Measurements from ENCODE around the gene ENAH. TPM values are rescaled to one million over a fixed set of nuclear protein-coding genes. Genes with fewer than 3 reads are reported as not detected.

Gene ENAH
- polyA plus RNA-seq, 1 donor (not counting 4 experiments of a cell fraction or from before 2014, with no cell fraction given): 61.0 TPM

DNA sequence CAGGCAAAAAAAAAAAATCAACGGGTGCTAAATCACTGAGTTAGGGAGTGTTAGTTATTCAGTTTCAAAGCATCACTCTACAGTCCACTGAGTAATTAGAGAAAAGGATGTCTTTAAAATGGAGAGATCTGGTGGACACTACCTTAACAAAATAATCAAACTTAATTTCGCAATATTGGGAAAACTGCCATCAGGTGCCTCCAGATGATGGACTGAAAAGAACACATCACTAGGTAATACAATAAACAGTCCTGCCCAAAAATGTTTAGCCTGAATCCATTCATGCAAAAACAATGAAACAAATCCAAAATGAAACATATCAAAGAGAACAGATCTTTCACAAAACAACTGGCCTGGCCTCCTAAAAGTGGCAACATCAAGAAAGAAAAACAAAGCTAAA is 54.1 kb downstream of the ENAH start:
- Histone ChIP-seq H3K9ac (ENCODE audit: control insufficient read depth, extremely low read depth, insufficient read depth, low read length) (no peak overlapping the region), H3K27ac (ENCODE audit: control insufficient read depth, insufficient read depth, low read length) (no peak overlapping the region), H4K20me1 (ENCODE audit: control insufficient read depth, extremely low read depth, insufficient read depth, low read length) (no peaks in the 10 kb centered on the region), H3K36me3 (ENCODE audit: control insufficient read depth in 2 of 2, extremely low read depth in 1 of 2, insufficient read depth in 2 of 2, low read length in 2 of 2) (no peaks in the 10 kb centered on the region), H3K27me3 (ENCODE audit: control insufficient read depth, extremely low read depth, insufficient read depth, low read length) (no peaks in the 10 kb centered on the region), H3K79me2 (ENCODE audit: control insufficient read depth, insufficient read depth, low read length) (peaks cover 36% of the 10 kb centered on the region), H3K4me2 (ENCODE audit: control insufficient read depth, extremely low read depth, insufficient read depth, low read depth, low read length) (no peak overlapping the region), H3K4me3 (ENCODE audit: control insufficient read depth in 2 of 3, extremely low read depth in 1 of 3, insufficient read depth in 2 of 3, low read depth in 1 of 3, low read length in 3 of 3) (no peak overlapping the region), H3K4me1 (ENCODE audit: control insufficient read depth, extremely low read depth, insufficient read depth, low read length) (peaks cover 23% of the 10 kb centered on the region), H3K9me3 (ENCODE audit: control insufficient read depth, low read depth, low read length) (no peaks in the 10 kb centered on the region), H3K9me1 (ENCODE audit: control insufficient read depth, extremely low read depth, insufficient read depth, low read length) (no peaks in the 10 kb centered on the region), H2AFZ (ENCODE audit: control insufficient read depth, low read length) (no peak overlapping the region)
- no peak for DNase-seq (ENCODE audit: low read depth, low spot score)
- no peak for FAIRE-seq
- dilution Hi-C loops (cut with MboI; ENCODE audit: extremely low pct_ligation_motif_present, low sequenced_read_pairs): no loop called here
- TF ChIP-seq, protein P1, sequence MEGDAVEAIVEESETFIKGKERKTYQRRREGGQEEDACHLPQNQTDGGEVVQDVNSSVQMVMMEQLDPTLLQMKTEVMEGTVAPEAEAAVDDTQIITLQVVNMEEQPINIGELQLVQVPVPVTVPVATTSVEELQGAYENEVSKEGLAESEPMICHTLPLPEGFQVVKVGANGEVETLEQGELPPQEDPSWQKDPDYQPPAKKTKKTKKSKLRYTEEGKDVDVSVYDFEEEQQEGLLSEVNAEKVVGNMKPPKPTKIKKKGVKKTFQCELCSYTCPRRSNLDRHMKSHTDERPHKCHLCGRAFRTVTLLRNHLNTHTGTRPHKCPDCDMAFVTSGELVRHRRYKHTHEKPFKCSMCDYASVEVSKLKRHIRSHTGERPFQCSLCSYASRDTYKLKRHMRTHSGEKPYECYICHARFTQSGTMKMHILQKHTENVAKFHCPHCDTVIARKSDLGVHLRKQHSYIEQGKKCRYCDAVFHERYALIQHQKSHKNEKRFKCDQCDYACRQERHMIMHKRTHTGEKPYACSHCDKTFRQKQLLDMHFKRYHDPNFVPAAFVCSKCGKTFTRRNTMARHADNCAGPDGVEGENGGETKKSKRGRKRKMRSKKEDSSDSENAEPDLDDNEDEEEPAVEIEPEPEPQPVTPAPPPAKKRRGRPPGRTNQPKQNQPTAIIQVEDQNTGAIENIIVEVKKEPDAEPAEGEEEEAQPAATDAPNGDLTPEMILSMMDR (optimal IDR thresholded peaks at IDR 0.05 in 1 of 3, IDR thresholded peaks at IDR 0.05 in 1 of 3, conservative IDR thresholded peaks at IDR 0.05 in 1 of 3; ENCODE audit: extremely low read depth in 1 of 3, insufficient read depth in 2 of 3, low read length in 3 of 3): no peak
- no peak for TF ChIP-seq EZH2 (IDR thresholded peaks at IDR 0.05; ENCODE audit: low read length)

DNA sequence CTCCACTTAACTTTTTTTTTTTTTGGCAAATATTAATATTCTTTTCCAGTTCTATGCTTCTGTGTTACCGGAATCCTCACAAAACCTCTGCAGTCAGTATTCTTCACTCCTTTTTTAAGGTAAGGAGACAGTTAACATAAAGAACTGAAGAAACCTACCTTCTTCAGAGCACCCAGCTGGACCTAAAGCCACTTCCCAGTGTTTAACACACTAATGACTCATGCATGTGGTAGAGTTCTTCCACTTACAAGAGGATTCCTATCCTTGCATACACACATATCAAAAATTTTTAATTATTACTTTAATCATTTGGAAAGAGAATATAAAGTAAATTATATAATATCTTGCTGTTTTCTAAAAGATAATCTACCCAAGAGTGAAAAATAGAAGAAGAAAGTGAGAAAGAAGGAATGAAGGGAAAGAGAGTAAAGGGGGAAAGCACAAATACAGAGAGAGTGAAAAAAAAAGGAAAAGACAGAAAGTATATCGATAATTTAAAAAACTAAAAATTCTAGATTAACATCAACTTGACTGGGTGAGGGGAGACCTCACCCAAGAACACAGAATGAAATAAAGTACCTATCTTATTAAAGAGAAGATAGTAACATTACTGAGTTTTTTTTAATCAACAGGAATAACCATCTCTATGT is 54.9 kb downstream of the ENAH start:
- H3K36me3 ChIP-seq (ENCODE audit: control insufficient read depth in 2 of 2, extremely low read depth in 1 of 2, insufficient read depth in 2 of 2, low read length in 2 of 2): no peaks in the 10 kb centered on the region
- H2AFZ ChIP-seq (ENCODE audit: control insufficient read depth, low read length): no peak overlapping the region
- H3K9ac ChIP-seq (ENCODE audit: control insufficient read depth, extremely low read depth, insufficient read depth, low read length): no peak overlapping the region
- H4K20me1 ChIP-seq (ENCODE audit: control insufficient read depth, extremely low read depth, insufficient read depth, low read length): no peaks in the 10 kb centered on the region
- no peak overlapping the region for H3K4me2 ChIP-seq (ENCODE audit: control insufficient read depth, extremely low read depth, insufficient read depth, low read depth, low read length)
- dilution Hi-C loops (cut with MboI; ENCODE audit: extremely low pct_ligation_motif_present, low sequenced_read_pairs): no loop called here
- FAIRE-seq: peak; percentile 72
- H3K4me3 ChIP-seq (ENCODE audit: control insufficient read depth in 2 of 3, extremely low read depth in 1 of 3, insufficient read depth in 2 of 3, low read depth in 1 of 3, low read length in 3 of 3): no peak overlapping the region
- DNase-seq (ENCODE audit: low read depth, low spot score): no peak
- peaks cover 16% of the 10 kb centered on the region for H3K4me1 ChIP-seq (ENCODE audit: control insufficient read depth, extremely low read depth, insufficient read depth, low read length)
- no peak for TF ChIP-seq EZH2 (IDR thresholded peaks at IDR 0.05; ENCODE audit: low read length)
- TF ChIP-seq, protein P1 (optimal IDR thresholded peaks at IDR 0.05 in 1 of 3, IDR thresholded peaks at IDR 0.05 in 1 of 3, conservative IDR thresholded peaks at IDR 0.05 in 1 of 3; ENCODE audit: extremely low read depth in 1 of 3, insufficient read depth in 2 of 3, low read length in 3 of 3): no peak
- no peak overlapping the region for H3K27ac ChIP-seq (ENCODE audit: control insufficient read depth, insufficient read depth, low read length)
- no peaks in the 10 kb centered on the region for H3K9me3 ChIP-seq (ENCODE audit: control insufficient read depth, low read depth, low read length)
- no peaks in the 10 kb centered on the region for H3K27me3 ChIP-seq (ENCODE audit: control insufficient read depth, extremely low read depth, insufficient read depth, low read length)
- peaks cover 38% of the 10 kb centered on the region for H3K79me2 ChIP-seq (ENCODE audit: control insufficient read depth, insufficient read depth, low read length)
- H3K9me1 ChIP-seq (ENCODE audit: control insufficient read depth, extremely low read depth, insufficient read depth, low read length): no peaks in the 10 kb centered on the region
